Neuronal stem cell (in vitro differentiated cells): Measurements from ENCODE around the gene DIAPH2.

ENCODE experiments used
- DNase-seq: peaks from one replicate; pipeline ENCODE4 v3.0.0-alpha.2; 2013; ENCODE audit warnings: low spot score
- H2AFZ ChIP-seq: one replicate; pipeline ENCODE4 v1.6.1; 2013; ENCODE audit warnings: mild to moderate bottlenecking, low read length, inconsistent platforms
- H2AK5ac ChIP-seq: 2 replicates; pipeline ENCODE4 v1.6.1; 2013; ENCODE audit warnings: low read depth, mild to moderate bottlenecking, inconsistent platforms, low read length, moderate library complexity, mixed read lengths
- H2BK120ac ChIP-seq: 2 replicates; pipeline ENCODE4 v1.6.1; 2013; ENCODE audit warnings: low read depth, mild to moderate bottlenecking, inconsistent platforms, low read length, moderate library complexity, mixed read lengths
- H2BK12ac ChIP-seq: one replicate; pipeline ENCODE4 v1.6.1; 2013; ENCODE audit warnings: low read length, inconsistent platforms
- H2BK15ac ChIP-seq: 2 replicates; pipeline ENCODE4 v1.6.1; 2013; ENCODE audit warnings: mild to moderate bottlenecking, low read length, inconsistent platforms, mixed read lengths
- H2BK5ac ChIP-seq: one replicate; pipeline ENCODE4 v1.6.1; 2013; ENCODE audit warnings: inconsistent platforms, mild to moderate bottlenecking, low read length, moderate library complexity
- H3K14ac ChIP-seq: one replicate; pipeline ENCODE4 v1.6.1; 2013; ENCODE audit warnings: low read length, inconsistent platforms
- H3K18ac ChIP-seq: 2 replicates; pipeline ENCODE4 v1.6.1; 2013; ENCODE audit warnings: low read length, inconsistent platforms
- H3K23ac ChIP-seq: 2 replicates; pipeline ENCODE4 v1.6.1; 2013; ENCODE audit warnings: low read depth, mild to moderate bottlenecking, mixed read lengths, low read length, inconsistent platforms; ENCODE audit not compliant: poor library complexity
- H3K27ac ChIP-seq: replicated peaks from 3 replicates; pipeline ENCODE4 v1.5.1; 2013; ENCODE audit warnings: low read length, inconsistent platforms
- H3K27me3 ChIP-seq, 3 experiments: 2 replicates each; pipeline ENCODE4 v1.6.1; 2013; ENCODE audit warnings: low read length in 3 of 3, mild to moderate bottlenecking in 2 of 3, inconsistent platforms in 1 of 3, low read depth in 1 of 3, mixed read lengths in 1 of 3, moderate library complexity in 1 of 3; ENCODE audit not compliant: control insufficient read depth in 3 of 3, insufficient read depth in 3 of 3
- H3K36me3 ChIP-seq, 2 donors: replicated peaks in 1 of 2; 2 replicates each; pipeline ENCODE4 v1.6.1; 2013; ENCODE audit warnings: low read length in 2 of 2; ENCODE audit not compliant: control insufficient read depth in 2 of 2, insufficient read depth in 2 of 2
- H3K4ac ChIP-seq: 2 replicates; pipeline ENCODE4 v1.6.1; 2013; ENCODE audit warnings: inconsistent platforms, mild to moderate bottlenecking, low read length, moderate library complexity
- H3K4me1 ChIP-seq, 2 donors: 1 replicate in 1 of 2; 2 replicates in 1 of 2; pipeline ENCODE4 v1.6.1; 2013; ENCODE audit warnings: low read length in 2 of 2, low read depth in 1 of 2; ENCODE audit not compliant: control insufficient read depth in 2 of 2, insufficient read depth in 1 of 2
- H3K4me2 ChIP-seq: one replicate; pipeline ENCODE4 v1.6.1; 2013; ENCODE audit warnings: mild to moderate bottlenecking, low read length, inconsistent platforms; ENCODE audit not compliant: insufficient read depth, poor library complexity, severe bottlenecking
- H3K4me3 ChIP-seq, 2 donors: 2 replicates each; pipeline ENCODE4 v1.5.1; 2013; ENCODE audit warnings: low read length in 2 of 2, mild to moderate bottlenecking in 2 of 2, inconsistent platforms in 1 of 2, moderate library complexity in 1 of 2
- H3K79me1 ChIP-seq: one replicate; pipeline ENCODE4 v1.6.1; 2013; ENCODE audit warnings: low read depth, mild to moderate bottlenecking, inconsistent platforms, low read length, moderate library complexity
- H3K9ac ChIP-seq: one replicate; pipeline ENCODE4 v1.6.1; 2013; ENCODE audit warnings: mild to moderate bottlenecking, low read depth, low read length, inconsistent platforms; ENCODE audit not compliant: poor library complexity
- H3K9me3 ChIP-seq, 2 donors: replicated peaks in 1 of 2; 2 replicates each; pipeline versions ENCODE3 to v1.6.1; 2013; ENCODE audit warnings: low read length in 2 of 2, mild to moderate bottlenecking in 2 of 2, inconsistent platforms in 1 of 2, low read depth in 1 of 2, mixed read lengths in 1 of 2, moderate library complexity in 1 of 2; ENCODE audit not compliant: control insufficient read depth in 2 of 2, insufficient read depth in 1 of 2
- H4K8ac ChIP-seq: one replicate; pipeline ENCODE4 v1.6.1; 2013; ENCODE audit warnings: low read depth, mild to moderate bottlenecking, inconsistent platforms, low read length, moderate library complexity
- H4K91ac ChIP-seq: one replicate; pipeline ENCODE4 v1.6.1; 2013; ENCODE audit warnings: low read length, low read depth, mild to moderate bottlenecking, inconsistent platforms; ENCODE audit not compliant: poor library complexity
- WGBS, 2 donors: extraction: QIAGEN DNeasy Blood & Tissue Kit; methylation state at CpG; one replicate each; pipeline ENCODE4 v1.1.7; 2013; ENCODE audit warnings: missing lambda C conversion rate in 2 of 2, mixed read lengths in 1 of 2; ENCODE audit not compliant: insufficient read length in 2 of 2, insufficient replicate concordance in 1 of 2; ENCODE audit errors: extremely low coverage in 2 of 2; 5-methylcytosine and 5-hydroxymethylcytosine counted together

The DIAPH2 gene

GRCh38 chrX:97525981-97526380 is 841.3 kb downstream of the DIAPH2 start:
- H3K4me1 ChIP-seq: no peaks in the 10 kb centered on the region
- no peaks in the 10 kb centered on the region for H3K27me3 ChIP-seq
- H3K9ac ChIP-seq: no peak overlapping the region
- H3K4me3 ChIP-seq: no peak overlapping the region
- no peaks in the 10 kb centered on the region for H3K79me1 ChIP-seq
- no peak overlapping the region for H3K18ac ChIP-seq
- H2BK120ac ChIP-seq: no peak overlapping the region
- no peak overlapping the region for H2BK5ac ChIP-seq
- H3K23ac ChIP-seq: no peak overlapping the region
- H3K4ac ChIP-seq: no peak overlapping the region
- no peak overlapping the region for H4K8ac ChIP-seq
- no peak overlapping the region for H2BK15ac ChIP-seq
- no peak overlapping the region for H3K27ac ChIP-seq
- H3K4me2 ChIP-seq: no peak overlapping the region
- H3K14ac ChIP-seq: no peak overlapping the region
- H3K36me3 ChIP-seq: no peaks in the 10 kb centered on the region
- WGBS, 2 donors: no CpG with 5 or more reads among the region's 3 CpGs
- no peak overlapping the region for H2AFZ ChIP-seq
- no peak for DNase-seq
- H2BK12ac ChIP-seq: no peak overlapping the region
- H2AK5ac ChIP-seq: no peak overlapping the region
- no peak overlapping the region for H4K91ac ChIP-seq
- peaks cover 0 to 3% of the 10 kb centered on the region in 2 donors for H3K9me3 ChIP-seq

- Histone ChIP-seq H3K9ac (no peak overlapping the region), H3K4ac (no peak overlapping the region), H2BK5ac (no peak overlapping the region), H2BK15ac (no peak overlapping the region), H3K27me3 (no peaks in the 10 kb centered on the region), H4K91ac (no peak overlapping the region), H3K4me2 (no peak overlapping the region), H3K9me3 (peaks cover 0 to 3% of the 10 kb centered on the region in 2 donors), H3K14ac (no peak overlapping the region), H3K4me1 (no peaks in the 10 kb centered on the region), H3K18ac (no peak overlapping the region), H2BK120ac (no peak overlapping the region), H3K4me3 (no peak overlapping the region), H3K36me3 (no peaks in the 10 kb centered on the region), H2AFZ (no peak overlapping the region), H2BK12ac (no peak overlapping the region), H3K79me1 (no peaks in the 10 kb centered on the region), H3K23ac (no peak overlapping the region), H3K27ac (no peak overlapping the region), H2AK5ac (no peak overlapping the region), H4K8ac (no peak overlapping the region)
- DNase-seq: no peak
- WGBS, 2 donors: no CpG with 5 or more reads among the region's 1 CpG
Observed at GRCh38 chrX:97527725-97528124, 843.1 kb downstream of the DIAPH2 start.

GRCh38 chrX:97529536-97530200 is 845.0 kb downstream of the DIAPH2 start:
- Histone ChIP-seq H3K23ac (no peak overlapping the region), H3K27ac (no peak overlapping the region), H3K9me3 (peaks cover 0 to 3% of the 10 kb centered on the region in 2 donors), H2BK120ac (no peak overlapping the region), H2BK5ac (no peak overlapping the region), H3K4me2 (no peak overlapping the region), H4K8ac (no peak overlapping the region), H2AFZ (no peak overlapping the region), H3K9ac (no peak overlapping the region), H3K36me3 (no peaks in the 10 kb centered on the region), H4K91ac (no peak overlapping the region), H3K27me3 (no peaks in the 10 kb centered on the region), H2AK5ac (no peak overlapping the region), H2BK12ac (no peak overlapping the region), H3K4me3 (no peak overlapping the region), H2BK15ac (no peak overlapping the region), H3K14ac (no peak overlapping the region), H3K79me1 (no peaks in the 10 kb centered on the region), H3K18ac (no peak overlapping the region), H3K4ac (no peak overlapping the region), H3K4me1 (no peaks in the 10 kb centered on the region)
- no peak for DNase-seq
- no CpG with 5 or more reads among the region's 1 CpG for WGBS, 2 donors

- H3K4ac ChIP-seq: no peak overlapping the region
- H4K91ac ChIP-seq: no peak overlapping the region
- no peaks in the 10 kb centered on the region for H3K36me3 ChIP-seq
- H4K8ac ChIP-seq: no peak overlapping the region
- no peak overlapping the region for H3K9ac ChIP-seq
- WGBS, 2 donors: no CpG with 5 or more reads among the region's 3 CpGs
- H3K18ac ChIP-seq: no peak overlapping the region
- H2BK15ac ChIP-seq: no peak overlapping the region
- H2AK5ac ChIP-seq: no peak overlapping the region
- H2BK12ac ChIP-seq: no peak overlapping the region
- no peaks in the 10 kb centered on the region for H3K4me1 ChIP-seq
- no peak overlapping the region for H2AFZ ChIP-seq
- H3K14ac ChIP-seq: no peak overlapping the region
- H3K27me3 ChIP-seq: no peaks in the 10 kb centered on the region
- DNase-seq: no peak
- H3K4me2 ChIP-seq: no peak overlapping the region
- peaks cover 0 to 3% of the 10 kb centered on the region in 2 donors for H3K9me3 ChIP-seq
- no peak overlapping the region for H2BK120ac ChIP-seq
- H2BK5ac ChIP-seq: no peak overlapping the region
- H3K23ac ChIP-seq: no peak overlapping the region
- H3K79me1 ChIP-seq: no peaks in the 10 kb centered on the region
- H3K27ac ChIP-seq: no peak overlapping the region
- H3K4me3 ChIP-seq: no peak overlapping the region
Observed at GRCh38 chrX:97531825-97532224, 847.2 kb downstream of the DIAPH2 start.
